GM19099 (cell line): ENCODE measurements around the gene TMC1.
"Not testable (repeated sequence)": the region's sequence is repeated elsewhere in the genome, so short reads cannot be mapped to it uniquely, and the experiment has no call there.

Source experiments
- POLR2A ChIP-seq: IDR thresholded peaks from 3 replicates; pipeline ENCODE4 v1.6.1; 2011; ENCODE audit warnings: low read depth; ENCODE audit not compliant: insufficient read length; ENCODE audit errors: extremely low read depth

Gene TMC1

GRCh38 chr9:72521416-72521815, at the start of gene TMC1:
TMC1 (plus strand) TSS chr9:72521608; CDS start chr9:72648649, 127,041 bp downstream.
- not testable (repeated sequence) for TF ChIP-seq POLR2A

- no peak for TF ChIP-seq POLR2A
These were observed 47.7 kb upstream of the TMC1 start for GRCh38 chr9:72473474-72474261.

- no peak for TF ChIP-seq POLR2A
These were observed 46.7 kb upstream of the TMC1 start for GRCh38 chr9:72474676-72475075.

GRCh38 chr9:72476100-72476499, 45.3 kb upstream of the TMC1 start:
- TF ChIP-seq POLR2A: no peak

GRCh38 chr9:72476617-72477437, 44.6 kb upstream of the TMC1 start:
- TF ChIP-seq POLR2A: no peak

GRCh38 chr9:72477930-72478518, 43.4 kb upstream of the TMC1 start:
- no peak for TF ChIP-seq POLR2A

GRCh38 chr9:72478966-72479365, 42.4 kb upstream of the TMC1 start:
- TF ChIP-seq POLR2A: no peak

- no peak for TF ChIP-seq POLR2A
These were observed 40.5 kb upstream of the TMC1 start for GRCh38 chr9:72480921-72481320.

GRCh38 chr9:72485821-72486593, 35.4 kb upstream of the TMC1 start:
- TF ChIP-seq POLR2A: no peak

- no peak for TF ChIP-seq POLR2A
These were observed 34.8 kb upstream of the TMC1 start for GRCh38 chr9:72486594-72486955.

GRCh38 chr9:72489986-72490385, 31.4 kb upstream of the TMC1 start:
- no peak for TF ChIP-seq POLR2A

GRCh38 chr9:72491242-72491641, 30.2 kb upstream of the TMC1 start:
- no peak for TF ChIP-seq POLR2A

- TF ChIP-seq POLR2A: no peak
These were observed 27.4 kb upstream of the TMC1 start for GRCh38 chr9:72494051-72494450.

- TF ChIP-seq POLR2A: no peak
These were observed 23.9 kb upstream of the TMC1 start for GRCh38 chr9:72497447-72498046.
